Nucleus accumbens (tissue), 56 donors: ENCODE results near the gene PYGM.

ENCODE experiments used
- DNase-seq, 56 donors: peaks; one replicate each; lab custom pipeline; 2025; lab: John Stamatoyannopoulos, UW

The PYGM gene

DNA sequence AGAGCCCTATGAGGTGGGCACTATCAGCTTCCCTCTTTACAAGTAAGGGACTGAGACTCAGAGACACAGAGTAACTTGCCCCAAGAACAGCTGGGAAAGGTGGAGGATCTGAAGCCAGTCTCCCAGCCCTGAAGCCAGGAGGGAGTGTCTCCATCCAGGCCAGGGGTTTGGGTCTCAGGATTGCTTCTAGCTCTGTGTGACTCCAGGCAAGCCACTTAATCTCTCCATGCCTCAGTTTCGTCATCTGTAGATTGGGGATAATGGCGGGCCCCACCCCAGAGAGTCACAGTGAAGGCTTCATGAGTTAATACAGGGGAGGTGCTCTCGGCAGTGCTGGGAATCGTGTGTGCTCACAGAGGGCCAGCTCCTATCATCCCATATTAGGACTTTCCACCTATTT, 32.7 kb upstream of the PYGM start:
- DNase-seq, result no peak

DNA sequence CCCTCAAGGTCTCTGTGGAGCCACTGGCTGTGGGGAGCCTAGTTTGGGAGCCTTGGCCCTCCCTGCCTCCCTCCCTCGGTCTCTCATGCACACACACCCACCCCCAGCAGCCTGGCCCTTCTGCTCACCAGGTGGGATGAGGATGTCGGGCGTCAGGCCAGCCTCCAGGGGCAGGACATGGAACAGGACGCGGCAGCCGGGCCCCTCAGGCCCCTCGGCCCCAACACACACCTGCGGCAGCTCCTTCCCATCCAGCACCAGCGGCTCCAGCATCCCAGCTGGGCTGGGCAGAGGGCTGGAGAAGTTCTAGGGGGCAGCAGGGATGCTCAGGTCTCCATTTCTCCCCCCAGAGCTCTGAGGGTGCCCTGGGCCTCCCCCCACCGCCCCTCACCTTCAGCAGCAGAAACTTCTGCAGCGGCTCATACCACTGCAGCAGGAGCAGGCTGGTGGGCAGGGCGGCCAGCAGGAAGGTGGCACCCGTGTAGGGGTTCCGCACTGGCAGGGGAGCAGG, 32.1 kb upstream of the PYGM start:
- DNase-seq, result no peak

DNA sequence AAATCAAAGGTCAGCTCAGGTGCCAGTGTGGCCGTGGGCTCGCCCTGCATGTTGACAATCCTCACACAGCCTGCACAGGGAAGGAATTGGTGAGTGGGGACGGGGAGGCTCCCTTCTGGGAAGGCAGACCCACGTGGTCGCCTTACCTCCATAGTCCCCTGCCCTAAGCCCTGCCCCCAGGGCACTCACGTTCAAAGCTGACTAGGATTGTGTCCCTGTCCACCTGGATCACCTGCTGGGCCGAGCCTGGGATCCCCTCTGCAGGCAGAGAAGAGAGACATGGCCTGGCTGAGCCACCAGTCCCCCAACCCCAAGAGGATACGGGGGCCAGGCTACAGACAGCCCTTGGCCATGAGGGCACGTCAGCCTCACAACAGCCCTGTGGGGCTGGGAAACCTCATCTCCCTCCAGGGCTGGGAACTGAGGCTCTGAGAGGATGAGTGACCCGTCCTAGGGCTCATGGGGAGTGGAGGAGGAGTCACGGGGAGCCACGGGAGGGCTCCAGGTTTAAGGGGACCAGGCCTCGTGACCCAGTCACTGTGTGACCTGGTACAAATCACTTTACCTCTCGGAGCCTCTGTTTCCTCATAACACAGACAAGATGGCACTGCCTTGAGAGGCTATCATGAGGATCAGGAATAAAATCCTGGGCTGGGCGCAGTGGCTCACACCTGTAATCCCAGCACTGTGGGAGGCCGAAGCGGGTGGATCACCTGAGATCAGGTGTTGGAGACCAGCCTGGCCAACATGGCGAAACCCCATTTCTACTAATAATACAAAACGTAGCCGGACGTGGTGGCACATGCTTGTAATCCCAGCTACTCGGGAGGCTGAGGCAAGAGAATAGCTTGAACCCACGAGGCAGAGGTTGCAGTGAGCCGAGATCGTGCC, 30.7 kb upstream of the PYGM start:
- no peak for DNase-seq

DNA sequence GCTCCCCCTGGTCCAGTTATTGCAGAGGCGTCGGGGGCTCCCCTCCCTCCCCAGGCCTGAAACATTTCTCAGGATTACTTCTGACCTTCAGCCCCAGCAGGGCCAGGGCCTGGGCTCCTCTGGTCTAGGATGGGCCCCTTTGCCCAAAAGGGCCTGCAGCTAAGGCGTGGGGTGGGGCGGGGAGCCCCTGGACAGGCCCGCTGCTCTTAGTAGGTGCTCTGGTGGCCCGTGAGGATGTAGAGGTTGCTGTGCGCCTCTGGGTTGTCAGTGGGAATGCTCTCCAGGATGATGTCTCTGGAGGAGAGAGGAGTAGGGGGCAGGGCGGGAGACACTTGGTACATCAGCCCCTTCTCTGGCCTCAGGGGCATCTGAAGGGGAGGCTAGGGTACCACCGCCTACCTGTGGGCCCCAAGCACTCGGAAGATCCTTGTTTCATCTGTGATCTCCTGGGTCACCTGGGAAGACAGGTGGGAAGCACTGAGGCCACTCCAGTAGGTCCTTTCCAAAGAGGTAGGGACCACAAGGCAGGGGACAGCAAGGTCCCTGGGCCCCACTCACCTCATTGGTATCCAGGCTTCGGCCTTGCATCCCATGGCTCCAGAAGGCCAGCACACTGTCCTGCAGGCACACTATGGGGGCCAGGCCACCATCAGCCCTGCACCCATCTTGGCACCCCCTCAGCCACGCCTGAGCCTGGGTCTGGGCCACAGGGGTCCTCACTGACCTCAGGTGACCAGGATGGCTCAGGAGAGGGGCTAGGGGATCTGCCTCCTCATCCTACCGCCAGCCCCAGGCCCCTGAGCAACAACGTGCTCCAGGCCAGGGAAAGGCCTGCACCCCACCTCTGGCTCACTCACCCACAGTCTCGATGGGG, 29.8 kb upstream of the PYGM start:
- DNase-seq, result no peak

DNA sequence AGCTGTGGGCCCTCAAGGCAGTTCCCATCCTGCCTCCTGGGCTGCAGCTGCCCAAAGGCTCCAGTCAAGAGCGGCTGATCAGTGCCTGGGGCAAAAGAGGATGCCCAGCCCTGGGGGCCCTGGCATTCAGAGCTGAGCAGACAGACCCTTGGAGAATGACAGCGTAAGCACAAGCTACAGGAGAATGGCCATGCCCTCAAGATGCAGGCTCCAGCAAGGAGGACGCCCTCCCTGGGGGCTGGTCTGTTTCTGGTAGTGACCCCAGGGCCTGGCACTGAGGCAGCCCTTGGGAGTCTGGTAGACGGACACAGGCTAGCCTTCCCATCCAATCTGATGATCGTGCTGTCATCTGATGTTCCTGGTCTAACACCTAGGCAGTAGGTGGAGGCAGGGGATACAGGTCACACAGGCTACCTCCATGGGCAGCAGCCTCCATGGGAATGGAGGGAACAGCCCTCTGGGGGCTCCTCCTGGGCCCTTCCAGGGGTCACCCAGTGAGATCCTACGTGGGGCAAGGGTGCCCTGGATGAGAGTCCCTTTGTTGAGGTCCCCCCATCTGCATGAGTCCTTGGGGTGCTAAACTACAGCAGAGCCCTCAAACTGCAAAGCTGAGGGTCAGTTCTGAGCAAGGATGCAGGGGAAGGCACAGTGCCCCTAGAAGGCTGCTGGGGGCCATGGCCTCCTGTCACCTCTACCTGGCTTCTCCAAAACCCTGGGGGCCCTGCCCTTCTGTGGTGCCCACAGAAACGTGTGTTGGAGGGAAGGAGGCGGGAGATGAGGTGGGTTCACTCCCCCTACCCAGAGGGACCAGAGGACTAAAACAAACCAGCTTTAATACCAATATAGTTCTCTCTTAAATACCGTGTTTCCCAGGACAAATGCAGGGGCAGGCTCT, 28.8 kb upstream of the PYGM start:
- DNase-seq, result no peak

DNA sequence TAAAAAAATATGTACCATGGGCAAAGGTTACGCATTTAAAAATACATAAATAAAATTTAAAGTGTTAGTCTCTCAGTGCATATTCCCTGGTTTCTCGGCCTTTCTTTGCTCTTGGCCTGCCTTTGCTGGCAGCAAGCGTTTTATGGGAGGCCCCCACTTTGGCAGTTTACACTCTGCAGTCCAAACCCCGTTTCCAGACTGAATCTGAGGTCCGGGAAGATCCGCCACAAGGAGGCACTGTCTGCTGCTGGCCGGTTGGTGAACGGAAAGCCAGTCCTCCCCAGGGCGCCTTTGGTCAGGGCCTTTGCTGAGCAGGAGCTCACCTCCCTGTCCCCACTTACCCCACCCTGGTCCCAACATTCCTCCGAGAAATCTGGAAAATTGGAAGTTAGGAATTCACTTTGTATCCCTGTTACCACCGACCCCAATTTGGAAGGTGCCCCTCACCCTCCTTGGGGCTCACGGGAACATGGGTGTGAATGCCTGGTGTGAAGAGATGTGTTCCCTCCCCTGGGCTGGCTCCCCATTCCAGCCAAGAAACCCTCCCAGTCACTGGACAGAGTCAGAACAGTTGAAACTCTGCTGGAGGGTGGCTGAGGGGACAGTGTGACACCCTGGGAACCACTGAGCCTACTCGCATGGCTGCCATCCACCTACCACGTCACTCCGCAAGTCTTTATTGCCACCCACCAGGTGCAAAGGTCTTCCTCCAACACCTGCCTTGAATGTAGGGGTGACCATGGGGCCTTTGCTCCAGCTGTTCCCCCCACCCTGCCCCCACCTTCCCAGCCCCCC, 27.9 kb upstream of the PYGM start:
- DNase-seq, result peak in 22 of 56 donors; percentile 10 to 59 (median 28)

DNA sequence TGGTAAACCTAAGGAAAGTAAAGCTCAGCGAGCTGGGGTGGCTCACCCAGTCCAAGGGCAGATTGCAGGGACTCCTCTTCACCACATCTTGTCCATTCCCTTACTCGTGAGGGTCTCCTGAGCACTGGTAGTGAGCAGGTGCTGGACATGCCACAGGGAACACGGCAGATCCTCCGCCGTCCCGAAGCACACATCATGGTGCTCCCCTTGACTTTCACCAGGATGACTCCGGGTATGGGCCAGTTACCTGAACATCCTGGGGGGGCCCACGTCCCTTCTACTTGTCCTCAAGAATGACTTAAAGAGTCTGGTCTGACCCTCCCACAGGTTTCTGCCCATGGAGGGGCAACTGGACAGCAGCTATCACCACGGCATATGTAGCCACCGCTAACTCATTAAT, 26.5 kb upstream of the PYGM start:
- no peak for DNase-seq

DNA sequence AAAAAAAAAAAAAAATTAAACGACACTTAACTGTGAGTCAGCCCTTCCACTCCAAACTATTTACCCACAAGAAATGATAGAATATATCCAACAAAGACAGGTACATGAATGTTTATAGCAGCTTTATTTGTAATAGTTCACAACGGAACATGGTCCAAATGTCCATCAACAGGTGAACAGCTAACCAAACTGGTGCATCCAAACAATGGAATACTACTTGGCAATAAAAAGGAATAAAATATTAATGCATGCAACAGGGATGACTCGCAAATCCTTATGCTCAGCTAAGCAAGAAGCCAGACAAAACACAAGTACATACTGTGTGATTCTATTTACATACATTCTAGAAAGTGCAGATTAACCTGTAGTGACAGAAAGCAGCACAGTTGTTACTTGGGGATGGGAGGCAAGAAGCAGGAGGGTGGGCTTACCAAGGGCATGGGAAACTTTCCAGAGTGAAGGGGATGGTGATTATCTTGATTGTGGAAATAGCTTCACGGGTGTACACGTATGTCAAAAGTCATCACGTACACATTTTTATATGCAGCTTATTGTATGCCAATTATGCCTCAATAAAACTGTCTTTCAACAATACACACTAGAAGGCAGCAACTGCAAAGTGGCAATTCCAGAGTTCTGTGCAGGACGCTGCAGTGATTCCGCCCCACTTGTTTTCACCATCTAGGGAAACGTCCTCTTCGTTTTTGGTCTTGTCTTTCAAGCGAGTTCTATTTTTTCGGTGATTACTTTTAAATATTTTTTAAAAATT, 25.2 kb upstream of the PYGM start:
- DNase-seq, result no peak

DNA sequence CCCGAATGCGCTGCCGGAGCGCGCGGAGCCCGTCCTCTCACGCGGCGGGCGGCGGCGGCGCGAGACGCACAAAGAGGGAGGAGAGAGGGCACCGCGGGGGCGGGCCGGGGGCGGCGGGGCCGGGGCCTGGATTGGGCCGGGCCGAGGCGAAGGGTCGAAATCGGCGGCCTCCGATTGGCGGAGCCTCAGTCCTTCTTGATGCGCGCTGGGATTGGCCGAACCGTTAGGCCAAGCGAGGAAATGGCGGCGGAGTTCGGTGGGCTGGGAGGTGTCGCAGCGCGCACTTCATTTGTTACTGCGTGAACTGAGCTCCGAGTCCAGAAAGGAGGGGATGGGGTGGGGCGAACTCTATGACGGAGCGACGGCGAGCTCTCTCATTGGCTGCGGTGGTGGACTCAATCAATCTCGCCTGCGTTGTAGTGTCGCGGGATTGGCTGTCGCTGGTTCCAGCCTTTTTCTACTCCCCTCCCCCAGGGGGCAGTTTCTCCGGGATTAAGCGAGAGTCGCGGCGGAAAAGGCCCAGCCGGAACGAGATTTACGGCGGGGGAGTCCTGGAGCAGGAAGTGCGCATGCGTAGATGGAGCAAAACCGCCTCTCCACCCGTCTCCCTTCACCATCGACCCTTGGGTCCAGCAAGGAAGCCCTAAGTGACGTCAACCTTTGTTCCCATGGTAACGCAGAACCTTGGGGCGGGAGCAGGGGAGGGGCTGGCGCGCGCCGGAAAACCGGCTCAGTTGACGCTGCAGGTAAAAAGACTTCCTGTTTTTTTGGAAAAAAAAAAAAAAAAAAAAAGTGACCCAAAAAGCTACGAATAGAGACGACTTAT, 18.9 kb upstream of the PYGM start, which contains the start of gene SF1:
Gene SF1 (minus strand): TSS at position 70 of the 826 bp plus-strand sequence. CDS start 150 bp downstream, outside the sequence.
- peak; percentile 93 to 100 (median 99) for DNase-seq

DNA sequence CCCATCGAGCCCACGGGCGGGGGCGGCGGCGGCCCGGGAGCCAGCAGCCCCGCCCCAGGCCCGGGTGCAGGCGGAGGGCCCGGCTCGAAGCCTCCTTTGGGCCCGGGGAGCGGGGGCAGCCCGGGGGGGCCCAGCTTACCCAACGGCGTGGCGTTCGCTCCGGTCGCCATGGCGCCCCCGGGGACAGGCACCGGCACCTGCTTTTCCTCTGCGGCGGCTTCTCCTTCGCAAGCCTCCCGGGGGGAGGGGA, 18.4 kb upstream of the PYGM start:
- DNase-seq, result no peak

DNA sequence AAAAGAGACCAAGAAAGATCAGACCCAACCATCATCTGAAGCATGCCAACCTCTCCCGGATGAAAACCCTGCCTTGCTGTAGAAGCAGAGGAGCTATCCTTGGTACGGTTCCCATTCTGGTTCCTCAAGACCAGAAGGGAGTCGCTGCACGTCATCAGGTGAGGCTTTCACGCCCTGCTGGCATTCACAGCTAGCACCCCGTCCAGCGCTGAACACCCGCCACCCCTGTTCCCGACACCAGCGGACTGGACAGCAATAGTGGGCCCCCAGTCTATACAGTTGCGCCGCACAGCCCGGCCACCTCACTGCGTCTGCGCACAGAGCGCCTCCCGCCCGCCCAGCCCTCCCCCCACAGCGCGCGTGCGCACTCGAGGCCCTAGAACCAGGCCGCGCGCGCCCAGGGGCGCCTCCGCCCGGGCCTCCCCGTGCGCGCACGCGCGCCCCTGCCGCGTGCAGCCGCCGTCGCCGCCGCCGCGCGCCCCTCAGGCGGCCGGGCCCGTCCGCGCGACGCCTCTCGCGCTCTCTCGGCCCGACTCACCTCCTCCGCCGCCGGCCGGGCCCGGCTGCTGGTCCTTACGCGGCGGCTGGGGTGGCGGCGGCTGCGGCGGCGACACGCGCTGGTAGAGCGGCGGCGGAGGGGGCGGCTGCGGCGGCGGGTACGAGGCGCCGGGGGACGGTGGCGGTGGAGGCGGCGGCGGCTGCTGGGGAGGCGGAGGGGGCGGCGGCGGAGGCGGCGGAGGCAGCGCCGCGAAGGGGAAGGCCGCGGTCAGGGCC, 17.9 kb upstream of the PYGM start:
- DNase-seq, result peak in 50 of 56 donors; percentile 21 to 89 (median 72)

DNA sequence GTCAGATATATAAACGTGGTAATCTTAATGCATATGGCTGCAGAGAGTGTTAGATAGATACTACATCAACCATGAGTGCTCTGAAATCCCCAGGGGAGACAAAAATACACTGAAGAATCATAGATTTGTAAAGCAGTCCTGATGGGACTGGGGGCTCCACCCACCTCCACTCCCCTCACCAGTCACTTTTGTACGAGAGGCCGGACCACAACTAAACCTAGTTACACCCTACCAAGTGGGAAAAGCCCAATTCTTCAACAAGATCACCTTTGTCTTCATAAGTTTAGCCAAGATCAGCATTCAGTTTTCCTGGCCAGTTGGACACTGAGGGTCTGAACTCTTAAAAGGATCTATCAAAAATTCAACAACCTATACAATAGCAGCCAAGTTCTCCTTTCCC, 17.1 kb upstream of the PYGM start:
- DNase-seq, result no peak

DNA sequence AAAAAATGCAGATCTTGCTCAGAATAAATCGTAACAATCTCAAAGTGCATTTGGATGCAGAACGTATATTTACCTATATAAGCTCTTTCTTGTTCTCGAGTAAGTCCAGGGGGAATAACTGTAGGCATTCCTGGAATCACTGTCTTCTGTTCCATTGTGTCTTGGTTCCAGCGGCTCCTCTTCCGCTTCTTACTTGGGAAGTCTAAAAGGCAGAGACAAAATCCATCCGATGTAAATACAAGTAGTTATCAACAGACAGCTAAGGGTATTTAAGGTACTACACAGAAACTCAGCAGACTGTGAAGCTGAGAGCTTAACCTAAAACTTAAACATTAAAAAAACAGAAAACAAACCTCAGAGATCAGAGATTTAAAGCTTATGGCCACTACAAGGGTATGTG, 16.7 kb upstream of the PYGM start:
- no peak for DNase-seq

DNA sequence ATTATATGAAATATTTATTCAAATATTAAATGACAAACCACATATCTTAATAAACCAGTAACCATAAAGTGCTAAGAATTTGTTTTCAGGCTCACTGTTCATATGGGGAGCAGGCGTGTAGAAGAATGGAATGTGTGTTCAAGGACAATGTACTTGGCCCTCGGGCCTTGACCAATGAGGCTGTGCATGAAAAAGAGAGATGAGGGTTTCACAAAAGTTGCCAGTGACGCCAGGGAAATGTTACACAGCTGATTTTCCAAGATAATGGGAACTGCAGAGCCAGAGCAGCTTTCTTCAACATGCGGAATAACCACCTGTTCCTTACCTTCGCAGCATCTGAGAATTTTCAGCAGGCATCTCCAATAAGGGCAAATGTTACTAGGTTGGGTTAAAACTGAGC, 14.4 kb upstream of the PYGM start:
- no peak for DNase-seq

DNA sequence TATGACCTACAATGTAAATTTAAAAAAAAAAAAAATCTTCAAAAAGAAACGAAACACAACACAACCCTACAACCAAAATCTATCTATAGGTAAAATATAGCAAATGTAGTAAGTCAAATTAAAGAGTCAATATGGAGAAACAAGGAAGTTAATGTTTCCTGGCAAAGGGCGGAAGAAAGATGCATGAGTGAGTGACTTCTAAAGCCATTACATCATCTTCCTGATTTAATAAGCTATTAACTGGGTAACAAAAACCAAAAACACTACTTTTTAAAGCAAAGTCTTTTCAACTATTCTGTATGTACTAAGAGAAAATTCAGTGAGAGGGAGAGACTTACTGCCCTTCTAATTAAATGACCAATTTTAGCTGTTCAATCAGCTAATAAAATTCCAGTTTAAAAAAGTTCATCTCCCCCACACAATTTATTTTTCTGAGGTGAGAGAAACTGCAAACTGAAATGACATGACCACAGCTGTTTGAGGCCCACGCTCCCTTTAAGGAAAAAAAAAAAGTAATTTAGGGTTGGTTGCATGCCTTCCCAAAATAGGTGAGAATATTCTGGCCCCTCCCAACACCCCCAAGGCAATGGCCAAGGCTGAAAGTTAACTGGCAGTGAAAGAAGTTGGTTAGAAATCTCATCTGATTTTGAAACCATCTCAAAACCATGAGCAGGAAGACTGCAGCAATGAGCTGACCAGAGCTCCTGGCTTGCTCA, 12.7 kb upstream of the PYGM start:
- no peak for DNase-seq

DNA sequence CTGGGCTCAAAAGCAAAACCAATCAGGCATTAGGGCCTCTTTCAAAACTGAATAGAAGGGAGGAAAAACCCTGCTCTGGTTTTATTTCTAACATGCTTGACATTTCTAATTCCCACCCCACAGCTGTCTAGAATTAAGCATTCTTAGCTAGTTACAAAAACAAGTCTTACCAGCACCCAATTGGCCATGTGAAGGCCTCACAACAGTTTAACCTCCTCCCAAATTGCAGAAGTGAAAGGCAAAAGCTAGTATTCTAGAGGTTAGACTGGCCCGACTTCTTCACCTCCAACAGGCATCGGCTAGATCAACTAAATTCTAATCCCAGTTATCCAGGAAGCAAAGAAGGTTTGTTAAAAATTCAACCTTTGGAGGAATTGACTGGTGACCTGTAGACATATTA, 12.1 kb upstream of the PYGM start:
- no peak for DNase-seq

DNA sequence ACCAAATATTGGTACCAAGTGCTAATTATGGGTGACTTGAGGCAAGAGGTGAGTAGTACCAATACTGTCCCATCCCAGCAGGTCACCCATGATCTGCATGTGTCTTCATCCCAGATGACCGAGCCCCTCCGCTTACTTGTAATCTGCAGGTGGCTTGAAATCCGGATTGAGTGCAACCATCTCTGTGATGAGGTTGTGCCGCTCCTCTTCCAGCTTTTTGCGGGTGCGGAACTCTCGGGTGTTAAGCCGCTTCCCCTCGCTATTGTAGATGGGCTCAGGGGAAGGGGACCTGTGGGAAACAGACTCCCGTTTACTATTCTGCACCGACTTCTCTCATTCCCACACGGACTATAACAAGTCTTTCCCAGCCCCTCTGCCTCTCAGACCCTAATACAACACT, 10.3 kb upstream of the PYGM start:
- no peak for DNase-seq
